Vagina (tissue), 2 donors: ENCODE measurements around the gene HPN.

Experiments
- CTCF ChIP-seq, 3 experiments: fragments of 450-650 bp in 2 of 3; fragments of 200-600 bp in 1 of 3; sonication (generic) in 1 of 3; IDR thresholded peaks; one replicate each; pipeline ENCODE4 v1.5.1; 2017 to 2019; ENCODE audit warnings: antibody characterized with exemption in 3 of 3, mild to moderate bottlenecking in 2 of 3, moderate library complexity in 2 of 3
- POLR2A ChIP-seq, 2 donors: fragments of 450-650 bp; IDR thresholded peaks; one replicate each; pipeline ENCODE4 v1.6.1; 2017; ENCODE audit warnings: antibody characterized with exemption in 2 of 2, mild to moderate bottlenecking in 2 of 2, moderate library complexity in 2 of 2
- POLR2AphosphoS5 ChIP-seq, 2 donors: sonication (generic); formaldehyde crosslinking; IDR thresholded peaks; one replicate each; pipeline ENCODE4 v1.9.0; 2017; ENCODE audit warnings: antibody characterized with exemption in 2 of 2, mild to moderate bottlenecking in 2 of 2, low read depth in 1 of 2; ENCODE audit not compliant: insufficient read depth in 1 of 2

GRCh38 chr19:35019144-35019543 is 22.4 kb upstream of the HPN start:
- TF ChIP-seq POLR2A (IDR thresholded peaks at IDR 0.05) (no peak), CTCF (IDR thresholded peaks at IDR 0.05) (no peak), POLR2AphosphoS5 (IDR thresholded peaks at IDR 0.05; ENCODE audit: insufficient read depth in 1 of 2, low read depth in 1 of 2) (no peak)
